Naive thymus-derived CD4-positive, alpha-beta T cell (primary cell): ENCODE data around the gene MRPL21. TPM values are rescaled to one million over a fixed set of nuclear protein-coding genes. Genes with fewer than 3 reads are reported as not detected.

Source experiments
- ATAC-seq: fragments of 150-1000 bp; cut with Tn5 transposase; 2 replicates; pipeline ENCODE4 v1.10.0; 2021; ENCODE audit warnings: mild to moderate bottlenecking, moderate library complexity
- CTCF ChIA-PET: fragments of 350-600 bp; sonication (Branson Sonifier 250); formaldehyde crosslinking; loops from one replicate; lab custom pipeline; 2021; ENCODE audit warnings: antibody characterized with exemption; lab: Charles Lee
- POLR2A ChIA-PET: fragments of 350-600 bp; sonication (Branson Sonifier 250); formaldehyde crosslinking; loops from one replicate; lab custom pipeline; 2021; ENCODE audit warnings: antibody characterized with exemption, inconsistent platforms; lab: Charles Lee
- DNase-seq, 9 donors: peaks; one replicate each; pipeline versions ENCODE4 v3.0.0 to v3.0.0-alpha.2; 2020 to 2022; ENCODE audit warnings: mixed read lengths in 1 of 9
- H3K27ac ChIP-seq: one replicate; pipeline ENCODE4 v1.7.0; 2013; ENCODE audit warnings: mild to moderate bottlenecking, low read depth, low read length, moderate library complexity
- H3K27me3 ChIP-seq, 2 donors: one replicate each; pipeline ENCODE4 v1.7.0; 2013; ENCODE audit warnings: low read length in 2 of 2, mild to moderate bottlenecking in 2 of 2, moderate library complexity in 2 of 2; ENCODE audit not compliant: control insufficient read depth in 2 of 2, insufficient read depth in 2 of 2
- H3K36me3 ChIP-seq, 3 experiments: 1 replicate in 2 of 3; 2 replicates in 1 of 3; pipeline ENCODE4 v1.7.0; 2013; ENCODE audit warnings: low read length in 3 of 3, mild to moderate bottlenecking in 3 of 3, moderate library complexity in 1 of 3; ENCODE audit not compliant: insufficient read depth in 3 of 3, control insufficient read depth in 2 of 3
- H3K4me1 ChIP-seq, 2 donors: one replicate each; pipeline ENCODE4 v1.7.0; 2013; ENCODE audit warnings: low read length in 2 of 2, mild to moderate bottlenecking in 2 of 2, moderate library complexity in 1 of 2; ENCODE audit not compliant: control insufficient read depth in 2 of 2, insufficient read depth in 2 of 2
- H3K4me3 ChIP-seq: 2 replicates; pipeline ENCODE4 v1.7.0; 2013; ENCODE audit warnings: mild to moderate bottlenecking, low read length
- H3K9me3 ChIP-seq, 3 experiments: 1 replicate in 2 of 3; 2 replicates in 1 of 3; pipeline ENCODE4 v1.7.0; 2013; ENCODE audit warnings: low read length in 3 of 3; ENCODE audit not compliant: control insufficient read depth in 2 of 3
- H3K27ac Mint-ChIP-seq, 9 donors: one replicate each; pipeline ENCODE4 v1.8.0; 2020 to 2022; ENCODE audit warnings: mixed read lengths in 9 of 9, mild to moderate bottlenecking in 8 of 9, moderate library complexity in 5 of 9, inconsistent platforms in 2 of 9
- H3K27me3 Mint-ChIP-seq, 5 donors: one replicate each; pipeline ENCODE4 v1.8.0; 2021 to 2022; ENCODE audit warnings: mixed read lengths in 5 of 5, mild to moderate bottlenecking in 1 of 5
- H3K36me3 Mint-ChIP-seq, 5 donors: one replicate each; pipeline ENCODE4 v1.8.0; 2020 to 2022; ENCODE audit warnings: mixed read lengths in 5 of 5, mild to moderate bottlenecking in 3 of 5, inconsistent platforms in 1 of 5
- H3K4me1 Mint-ChIP-seq, 7 donors: one replicate each; pipeline ENCODE4 v1.8.0; 2020 to 2022; ENCODE audit warnings: mixed read lengths in 7 of 7, mild to moderate bottlenecking in 3 of 7, inconsistent platforms in 1 of 7
- H3K4me3 Mint-ChIP-seq, 10 donors: one replicate each; pipeline ENCODE4 v1.8.0; 2020 to 2022; ENCODE audit warnings: mild to moderate bottlenecking in 10 of 10, mixed read lengths in 10 of 10, moderate library complexity in 6 of 10, inconsistent platforms in 2 of 10
- H3K9me3 Mint-ChIP-seq, 11 donors: one replicate each; pipeline ENCODE4 v1.8.0; 2020 to 2022; ENCODE audit warnings: mixed read lengths in 11 of 11, mild to moderate bottlenecking in 4 of 11, inconsistent platforms in 1 of 11, moderate library complexity in 1 of 11
- intact Hi-C, 2 donors: fragments of 100-400 bp; cut with micrococcal nuclease; formaldehyde crosslinking; loops; one replicate each; pipeline ENCODE4 v1.15.1; 2023
- polyA plus RNA-seq, 2 donors: library from polyadenylated mRNA; unstranded; fragments of 300-500 nt; fragmentation: Illumina TruSeq; gene quantifications; one replicate each; pipeline ENCODE4 v1.2.3, GENCODE V29; 2021
- total RNA-seq, 6 experiments: library from RNA in 5 of 6; stranded (reverse) in 5 of 6; gene quantifications; 1 replicate in 5 of 6; 2 replicates in 1 of 6; pipeline ENCODE4 v1.2.3 and lab custom pipeline; 2021 to 2026

MRPL21 gene
- total and polyA plus RNA-seq, 7 experiments from 2014 or later, result 29.6 to 133 (median 48.4) TPM

DNA sequence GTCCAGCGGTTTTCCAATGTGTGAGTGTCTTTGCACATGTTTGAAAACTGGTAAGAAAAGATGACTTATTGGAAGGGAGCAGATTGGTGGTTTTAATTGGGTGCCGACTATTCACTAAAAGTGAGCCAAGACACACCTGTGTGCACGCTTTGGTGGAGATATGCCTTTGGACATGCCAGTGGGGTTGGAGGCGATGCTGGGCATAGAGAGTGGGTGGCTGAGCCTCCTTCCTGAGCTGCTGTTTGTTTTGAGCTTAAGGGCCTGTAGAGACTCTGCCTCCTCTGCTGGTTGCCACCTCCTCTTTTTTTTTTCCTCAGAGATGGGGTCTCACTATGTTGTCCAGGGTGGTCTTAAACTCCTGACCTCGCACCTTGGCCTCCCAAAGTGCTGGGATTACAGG lies 9.6 kb upstream of the MRPL21 start:
- peaks cover 10 to 40% (median 23%) of the 10 kb centered on the region in 5 donors for H3K36me3 Mint-ChIP-seq
- no peak overlapping the region for H3K4me3 ChIP-seq

DNA sequence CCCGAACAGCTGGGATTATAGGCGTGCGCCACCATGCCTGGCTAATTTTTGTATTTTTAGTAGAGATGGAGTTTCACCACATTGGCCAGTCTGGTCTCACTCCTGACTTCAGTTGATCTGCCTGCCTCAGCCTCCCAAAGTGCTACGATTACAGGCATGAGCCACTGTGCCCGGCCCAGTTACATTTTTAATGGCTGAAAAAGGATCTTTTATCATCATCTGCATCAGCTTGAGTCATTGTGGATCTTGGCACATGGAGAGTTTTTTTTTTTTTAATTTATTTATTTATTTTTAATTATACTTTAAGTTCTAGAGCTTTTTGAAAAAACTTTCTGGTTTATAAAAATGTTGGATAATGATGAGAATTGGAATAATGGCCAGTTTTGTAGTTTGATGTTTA lies 8.6 kb upstream of the MRPL21 start:
- Mint-ChIP-seq H3K27ac (no peak overlapping the region), H3K4me3 (no peak overlapping the region), H3K27me3 (no peaks in the 10 kb centered on the region), H3K9me3 (no peaks in the 10 kb centered on the region), H3K4me1 (peaks cover 0 to 4% (median 3%) of the 10 kb centered on the region in 7 donors), H3K36me3 (peaks cover 9 to 42% (median 23%) of the 10 kb centered on the region in 5 donors)
- no peak for DNase-seq
- peaks cover 0 to 82% (median 19%) of the 10 kb centered on the region in 3 experiments for H3K36me3 ChIP-seq
- POLR2A ChIA-PET, result no interaction called here
- no peaks in the 10 kb centered on the region for H3K4me1 ChIP-seq
- intact Hi-C loops, result no loop called here
- no peak overlapping the region for H3K27ac ChIP-seq
- H3K27me3 ChIP-seq, result no peaks in the 10 kb centered on the region
- no peak overlapping the region for H3K4me3 ChIP-seq
- no peaks in the 10 kb centered on the region for H3K9me3 ChIP-seq
- CTCF ChIA-PET, result no interaction called here
- no peak for ATAC-seq

More for the DNA sequence above, 9.6 kb upstream of the MRPL21 start:
- Histone ChIP-seq H3K27me3 (no peaks in the 10 kb centered on the region), H3K9me3 (no peaks in the 10 kb centered on the region), H3K36me3 (peaks cover 0 to 85% (median 19%) of the 10 kb centered on the region in 3 experiments), H3K27ac (no peak overlapping the region), H3K4me1 (no peaks in the 10 kb centered on the region)
- intact Hi-C loops, result no loop called here
- DNase-seq (no peak), ATAC-seq (no peak)
- Mint-ChIP-seq H3K27ac (no peak overlapping the region), H3K9me3 (no peaks in the 10 kb centered on the region), H3K27me3 (no peaks in the 10 kb centered on the region), H3K4me1 (peaks cover 0 to 3% (median 0%) of the 10 kb centered on the region in 7 donors), H3K4me3 (no peak overlapping the region)
- ChIA-PET CTCF (no interaction called here), POLR2A (no interaction called here)

DNA sequence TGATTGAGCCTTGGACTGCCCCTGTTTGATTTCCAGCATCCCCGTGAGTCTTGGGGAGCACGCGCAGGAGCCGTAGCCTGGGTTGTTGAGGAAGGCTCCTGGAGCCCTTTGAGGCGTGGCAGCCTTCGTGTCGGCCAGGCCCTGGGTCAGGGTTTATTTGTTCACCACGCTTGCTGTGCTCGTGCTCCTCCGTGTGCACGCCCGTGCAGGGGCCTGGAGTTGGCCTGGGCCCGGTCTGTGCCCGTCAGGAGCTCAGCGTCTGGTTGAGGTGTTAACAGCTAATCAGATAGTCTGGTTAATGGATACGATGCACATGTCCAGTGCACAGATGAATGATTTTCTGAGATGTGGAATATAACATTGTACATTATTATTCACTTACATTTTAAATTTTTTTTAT lies 8.1 kb upstream of the MRPL21 start:
- CTCF ChIA-PET, result no interaction called here
- H3K27ac Mint-ChIP-seq, result no peak overlapping the region
- Histone ChIP-seq H3K27me3 (no peaks in the 10 kb centered on the region), H3K4me3 (no peak overlapping the region), H3K9me3 (no peaks in the 10 kb centered on the region), H3K36me3 (peaks cover 0 to 83% (median 19%) of the 10 kb centered on the region in 3 experiments), H3K27ac (no peak overlapping the region), H3K4me1 (no peaks in the 10 kb centered on the region)
- POLR2A ChIA-PET, result no interaction called here
- intact Hi-C loops, result no loop called here
- no peaks in the 10 kb centered on the region for H3K27me3 Mint-ChIP-seq
- H3K36me3 Mint-ChIP-seq, result peaks cover 9 to 41% (median 22%) of the 10 kb centered on the region in 5 donors
- H3K9me3 Mint-ChIP-seq, result no peaks in the 10 kb centered on the region
- no peak overlapping the region for H3K4me3 Mint-ChIP-seq
- H3K4me1 Mint-ChIP-seq, result peaks cover 0 to 5% (median 3%) of the 10 kb centered on the region in 7 donors
- no peak for DNase-seq
- ATAC-seq, result no peak

DNA sequence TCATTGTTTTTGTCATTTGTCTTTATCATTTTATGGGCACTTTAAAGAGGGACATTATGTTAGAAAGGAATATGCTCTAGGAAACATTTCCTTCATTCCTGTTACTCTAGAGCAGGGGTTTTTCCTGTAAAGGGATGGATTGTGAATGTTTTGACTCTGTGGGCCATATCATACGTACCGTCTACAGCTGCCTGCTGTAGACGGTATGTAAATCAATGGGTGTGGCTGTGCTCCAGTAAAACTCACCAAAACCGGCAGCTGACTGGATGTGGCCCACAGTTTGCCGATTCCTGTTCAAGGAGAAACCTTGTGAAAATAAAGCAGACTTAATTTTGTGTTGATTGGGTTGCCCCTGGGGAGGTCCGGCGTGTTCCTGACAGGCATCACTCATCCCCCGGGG lies 7.3 kb upstream of the MRPL21 start:
- Histone ChIP-seq H3K27me3 (no peaks in the 10 kb centered on the region), H3K4me1 (no peaks in the 10 kb centered on the region), H3K4me3 (no peak overlapping the region), H3K27ac (no peak overlapping the region), H3K36me3 (peaks cover 0 to 76% (median 19%) of the 10 kb centered on the region in 3 experiments), H3K9me3 (no peaks in the 10 kb centered on the region)
- DNase-seq (no peak), ATAC-seq (no peak)
- H3K9me3 Mint-ChIP-seq, result no peaks in the 10 kb centered on the region
- peaks cover 4 to 35% (median 16%) of the 10 kb centered on the region in 5 donors for H3K36me3 Mint-ChIP-seq
- ChIA-PET POLR2A (no interaction called here), CTCF (no interaction called here)
- H3K27me3 Mint-ChIP-seq, result no peaks in the 10 kb centered on the region
- intact Hi-C loops, result no loop called here
- peaks cover 0 to 7% (median 3%) of the 10 kb centered on the region in 7 donors for H3K4me1 Mint-ChIP-seq
- no peak overlapping the region for H3K27ac Mint-ChIP-seq
- no peak overlapping the region for H3K4me3 Mint-ChIP-seq

DNA sequence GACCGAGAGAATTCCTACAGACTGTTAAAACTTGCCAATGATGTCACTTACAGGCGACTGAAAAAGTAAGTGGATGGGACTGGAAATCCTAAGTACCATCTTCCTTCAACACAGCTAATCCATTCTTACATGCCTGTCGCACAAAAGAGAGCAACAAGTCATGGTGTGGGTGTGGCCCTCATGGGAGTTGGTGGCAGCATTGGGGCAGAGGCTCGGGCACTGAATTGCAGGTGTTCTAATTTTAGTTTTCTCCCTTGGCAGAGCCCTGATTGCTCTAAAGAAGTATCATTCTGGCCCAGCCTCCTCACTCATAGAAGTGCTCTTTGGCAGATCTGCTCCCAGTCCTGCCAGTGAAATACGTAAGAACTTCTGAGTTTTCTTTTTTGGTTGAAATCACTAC lies 4.6 kb upstream of the MRPL21 start:
- ChIA-PET CTCF (interaction anchor here (0.6 kb wide), 1 partner anchor 413 kb away, joined by 4 read pairs; no protein-coding TSS in a partner anchor), POLR2A (no interaction called here)
- Mint-ChIP-seq H3K27ac (peak overlapping the region in 1 of 9 donors; percentile 41), H3K9me3 (no peaks in the 10 kb centered on the region), H3K36me3 (peaks cover 4 to 26% (median 11%) of the 10 kb centered on the region in 5 donors), H3K27me3 (no peaks in the 10 kb centered on the region), H3K4me1 (peaks cover 16 to 31% (median 23%) of the 10 kb centered on the region in 7 donors), H3K4me3 (no peak overlapping the region)
- Histone ChIP-seq H3K27me3 (no peaks in the 10 kb centered on the region), H3K9me3 (no peaks in the 10 kb centered on the region), H3K27ac (no peak overlapping the region), H3K4me1 (peaks cover 7 to 10% of the 10 kb centered on the region in 2 donors), H3K36me3 (peaks cover 0 to 61% (median 9%) of the 10 kb centered on the region in 3 experiments), H3K4me3 (no peak overlapping the region)
- no peak for DNase-seq
- ATAC-seq, result no peak
- intact Hi-C loops, result loop anchor here in 1 of 2 donors (10.0 kb wide), 1 partner anchor 767 kb away; the partner anchor contains the start of gene LTO1

DNA sequence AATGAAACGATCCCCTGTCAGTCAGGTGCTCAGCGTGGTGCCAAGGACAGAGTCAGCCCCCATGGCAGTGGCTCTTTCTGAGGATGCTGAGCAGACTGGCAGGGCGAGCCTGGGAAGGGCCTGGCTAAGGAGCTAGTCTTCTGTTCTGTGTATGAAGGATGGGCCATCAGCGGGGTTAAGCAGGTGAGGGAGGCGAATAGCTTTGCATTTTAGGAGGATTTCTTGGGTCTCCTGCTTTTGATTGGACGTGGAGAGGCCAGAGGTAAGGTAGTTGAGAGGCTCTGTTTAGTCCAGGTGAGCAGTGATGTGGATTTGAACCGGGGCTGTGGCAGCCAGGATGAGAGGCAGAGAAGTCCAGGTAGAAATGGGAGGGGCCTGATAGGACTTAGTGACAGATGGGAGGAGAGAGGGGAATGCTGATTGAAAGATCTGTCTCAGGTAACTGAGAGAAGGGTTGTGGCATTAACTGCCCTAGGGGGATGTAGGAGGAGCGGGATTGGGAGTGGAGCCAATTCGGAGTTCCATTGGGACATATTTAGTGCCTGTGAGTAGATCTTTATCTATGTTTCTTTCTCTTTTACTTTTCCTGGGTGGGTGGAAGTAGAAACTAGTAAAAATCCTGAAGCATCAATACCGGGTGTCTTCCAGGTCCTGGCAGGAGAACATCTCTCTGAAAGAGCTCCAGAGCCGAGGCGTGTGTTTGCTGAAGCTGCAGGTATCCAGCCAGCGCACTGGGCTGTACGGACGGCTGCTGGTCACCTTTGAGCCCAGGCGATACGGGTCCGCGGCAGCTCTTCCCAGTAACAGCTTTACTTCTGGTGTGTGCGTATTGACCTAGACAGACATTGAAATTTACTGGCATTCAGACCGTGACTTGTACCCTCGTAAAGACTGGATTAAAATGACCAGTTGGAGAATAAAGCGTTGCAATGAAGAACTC lies 2.1 kb upstream of the MRPL21 start:
- Mint-ChIP-seq H3K27ac (peak overlapping the region; percentile 21 to 95 (median 60)), H3K4me1 (peaks cover 28 to 50% (median 43%) of the 10 kb centered on the region in 7 donors), H3K9me3 (no peaks in the 10 kb centered on the region), H3K27me3 (no peaks in the 10 kb centered on the region), H3K4me3 (peak overlapping the region; percentile 90 to 98 (median 96)), H3K36me3 (peaks cover 4 to 20% (median 4%) of the 10 kb centered on the region in 5 donors)
- Histone ChIP-seq H3K36me3 (peaks cover 0 to 43% (median 0%) of the 10 kb centered on the region in 3 experiments), H3K27me3 (no peaks in the 10 kb centered on the region), H3K4me3 (peak overlapping the region; percentile 30), H3K4me1 (peaks cover 21% of the 10 kb centered on the region in 2 donors), H3K27ac (peak overlapping the region; percentile 90), H3K9me3 (no peaks in the 10 kb centered on the region)
- ChIA-PET POLR2A (no interaction called here), CTCF (interaction anchor here (0.6 kb wide), 1 partner anchor 382 kb away, joined by 3 read pairs; no protein-coding TSS in a partner anchor)
- intact Hi-C loops, result loop anchor here in 1 of 2 donors (10.0 kb wide), 1 partner anchor 769 kb away; the partner anchor contains the start of gene LTO1
- ATAC-seq, result no peak
- no peak for DNase-seq
